ENCODE data around the gene CELF4.
"Not testable (repeated sequence)": the region's sequence is repeated elsewhere in the genome, so short reads cannot be mapped to it uniquely, and the experiment has no call there.

Gene CELF4

DNA sequence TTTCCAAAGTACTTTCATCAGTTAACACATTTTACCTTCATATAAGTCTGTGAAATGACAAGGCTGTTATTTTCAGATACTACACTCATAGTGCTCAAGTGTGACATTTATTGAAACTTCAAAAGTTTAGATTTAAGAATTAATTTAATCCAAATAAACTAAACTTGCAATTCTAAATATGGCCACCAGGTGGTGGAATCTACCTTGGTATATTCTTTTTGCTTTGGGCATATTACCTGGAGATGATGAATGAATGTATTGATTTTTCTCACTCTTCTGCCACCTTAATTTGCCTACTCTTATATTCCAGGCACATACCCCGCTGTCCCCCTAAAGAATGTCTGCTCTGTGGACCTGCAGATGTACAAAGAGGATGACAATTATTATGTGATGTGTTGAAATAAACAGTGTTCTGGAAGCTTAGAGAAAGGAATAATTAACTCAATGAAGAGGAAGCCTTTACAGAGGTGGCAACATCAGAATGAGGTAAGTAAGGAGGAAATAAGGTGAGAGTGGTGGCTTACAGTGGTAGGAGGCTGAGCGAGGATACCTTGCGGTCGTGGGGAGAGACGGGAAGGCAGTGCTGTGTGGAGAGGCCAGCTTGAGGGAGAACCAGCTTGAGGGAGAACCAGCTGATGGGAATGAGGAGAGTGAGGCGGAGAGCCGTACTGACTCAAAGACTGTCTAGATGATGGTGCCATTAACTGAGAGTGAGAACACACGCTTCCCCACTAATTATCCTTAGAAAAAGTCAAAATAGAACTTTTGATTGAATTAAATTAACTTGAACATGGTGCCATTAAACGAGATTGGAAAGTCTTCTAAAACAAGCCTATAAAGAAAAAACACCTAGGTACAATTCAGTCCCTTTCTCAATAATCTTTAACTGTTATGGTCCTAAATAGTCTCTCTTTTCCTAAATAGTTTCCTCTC is 179.5 kb downstream of the CELF4 start:
- DNase-seq: no peak

DNA sequence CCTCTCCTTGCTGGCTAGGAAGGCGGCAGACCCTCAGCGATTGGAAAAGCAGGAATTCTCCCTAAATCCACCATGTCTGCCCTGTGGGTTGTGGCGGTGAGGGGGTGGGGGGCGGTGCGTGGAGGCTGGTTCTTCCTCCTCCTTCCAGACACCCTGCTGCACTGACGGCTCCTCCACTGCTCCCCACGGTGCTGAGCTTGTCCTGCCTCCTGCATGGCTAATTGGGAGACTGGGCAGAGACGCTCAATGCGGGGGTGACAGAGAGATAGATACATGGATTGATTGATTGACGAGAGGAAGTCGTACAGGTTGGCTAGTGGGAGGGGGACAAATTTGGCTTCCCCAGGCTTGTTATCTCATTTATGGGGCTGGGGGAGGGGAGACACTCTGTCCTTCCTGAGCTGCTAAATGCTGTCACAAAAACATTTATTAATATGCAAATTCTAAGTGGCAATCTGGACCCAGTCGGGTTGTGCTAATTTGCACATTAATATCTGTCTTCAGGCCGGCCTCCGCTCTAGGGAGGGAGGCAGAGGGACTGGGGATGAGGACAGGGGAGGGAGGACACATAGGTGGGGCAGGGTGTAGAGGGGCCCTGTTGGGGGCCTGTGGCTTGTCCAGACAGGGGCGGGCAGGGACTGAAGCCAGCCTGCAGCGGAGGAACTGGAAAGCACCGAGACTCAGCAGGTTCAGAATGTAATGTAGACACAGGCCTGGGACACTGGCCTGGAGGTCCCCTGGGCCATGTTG is 181.6 kb downstream of the CELF4 start:
- no peak for DNase-seq

DNA sequence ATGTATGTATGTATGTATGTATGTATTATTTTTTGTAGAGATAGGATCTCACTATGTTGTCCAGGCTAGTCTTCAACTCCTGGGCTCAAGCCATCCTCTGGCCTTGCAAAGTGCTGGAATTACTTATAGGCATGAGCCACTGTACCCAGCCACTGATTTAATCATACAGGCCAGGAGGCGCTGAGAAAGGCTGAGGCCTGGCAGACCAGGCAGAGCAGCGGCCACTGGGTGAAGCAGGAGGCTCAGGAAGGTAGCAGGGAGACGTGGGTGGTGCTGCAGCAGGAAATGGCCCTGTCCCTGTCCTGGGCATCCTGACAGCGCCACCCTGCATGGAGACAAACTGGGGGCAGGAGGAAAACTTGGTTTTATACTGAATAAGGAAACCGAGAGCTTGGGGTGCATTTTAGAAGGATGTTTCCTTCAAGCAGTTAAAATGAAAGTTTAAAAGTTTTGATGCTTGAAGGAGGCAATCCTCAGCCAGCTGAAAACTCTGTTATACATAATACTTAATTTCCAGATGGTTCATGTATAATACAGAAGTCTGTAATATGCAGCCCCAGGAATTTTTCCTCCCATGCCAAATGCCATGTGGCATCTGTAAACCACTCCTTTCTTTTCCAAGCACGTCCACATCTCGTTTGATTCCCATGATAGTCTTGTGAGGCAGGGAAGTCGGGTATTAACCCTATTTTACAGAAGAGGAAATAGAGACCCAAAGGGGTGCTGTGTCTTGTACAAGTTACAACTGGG is 182.4 kb downstream of the CELF4 start:
- no peak for DNase-seq

DNA sequence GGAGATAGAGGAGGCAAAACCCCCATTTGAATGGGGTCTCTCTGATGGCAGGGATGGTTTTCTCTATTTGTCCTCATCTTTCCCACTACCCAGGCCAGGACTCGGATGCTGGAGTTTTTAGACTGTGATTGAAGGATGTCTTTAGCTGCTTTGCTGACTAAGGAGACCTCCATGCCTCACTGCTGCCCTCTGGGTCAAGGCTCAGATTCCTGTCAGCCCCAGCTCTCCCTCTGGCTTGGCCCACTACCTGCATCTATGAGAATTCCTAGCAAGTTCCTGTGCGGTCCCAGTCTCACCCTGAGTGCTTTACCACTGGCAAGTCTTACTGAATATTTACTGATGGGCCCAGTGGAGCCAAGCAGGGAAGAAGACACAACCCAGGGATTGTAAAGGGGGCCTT is 184.0 kb downstream of the CELF4 start:
- no peak for DNase-seq

DNA sequence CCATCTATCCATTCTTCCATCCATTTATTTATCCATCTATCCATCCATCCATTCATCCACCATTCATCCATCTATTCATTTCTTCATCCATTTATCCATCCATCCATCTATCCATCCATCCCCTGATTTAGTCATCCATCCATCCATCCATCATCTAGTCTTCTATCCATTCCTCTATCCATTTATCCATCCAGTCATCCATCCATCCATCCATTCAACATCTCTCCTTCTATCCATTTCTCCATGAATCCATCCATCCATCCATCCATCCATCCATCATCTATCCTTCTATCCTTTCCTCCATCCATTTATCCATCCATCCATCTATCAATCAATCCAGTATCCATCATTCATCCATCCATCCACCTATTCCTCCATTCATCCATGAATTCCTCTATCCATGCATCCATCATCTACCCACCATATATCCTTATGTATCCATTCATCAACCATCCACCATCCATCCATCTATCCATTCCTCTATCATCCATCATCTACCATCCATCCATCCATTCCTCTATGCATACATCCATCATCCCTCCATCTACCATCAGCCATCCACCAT is 185.0 kb downstream of the CELF4 start:
- DNase-seq: no peak

DNA sequence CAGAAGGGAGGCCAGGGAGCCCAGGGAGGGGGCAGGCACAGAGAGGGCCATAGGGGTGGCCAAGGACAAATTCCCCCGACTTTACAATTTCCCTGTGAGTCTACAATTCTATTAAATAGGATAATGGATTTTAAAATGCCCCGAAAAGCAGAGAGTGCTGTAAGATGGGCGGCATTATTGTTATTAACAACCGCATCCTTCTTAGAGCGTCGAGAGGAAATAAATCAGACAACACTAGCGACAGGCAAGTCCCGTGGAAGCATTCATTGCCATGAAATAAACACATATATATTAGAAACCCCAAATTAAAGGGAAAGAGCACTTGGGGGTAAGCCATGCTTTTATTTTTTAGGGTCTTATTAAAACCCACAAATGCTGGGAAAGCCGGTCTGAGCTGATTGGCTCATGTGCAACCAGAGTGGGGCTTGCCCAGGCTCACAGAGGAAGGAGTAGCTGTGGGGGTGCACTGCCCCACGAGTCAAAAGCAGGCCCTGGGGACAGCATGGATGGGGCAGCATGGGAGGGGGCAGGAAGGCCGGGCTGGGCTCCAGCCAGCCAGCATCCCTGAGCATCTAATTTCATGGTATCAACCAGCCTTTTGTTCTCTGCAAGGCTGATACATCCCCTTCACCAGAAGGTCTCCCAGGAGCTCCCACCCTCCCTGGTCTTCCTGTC is 187.1 kb downstream of the CELF4 start:
- no peak for DNase-seq

DNA sequence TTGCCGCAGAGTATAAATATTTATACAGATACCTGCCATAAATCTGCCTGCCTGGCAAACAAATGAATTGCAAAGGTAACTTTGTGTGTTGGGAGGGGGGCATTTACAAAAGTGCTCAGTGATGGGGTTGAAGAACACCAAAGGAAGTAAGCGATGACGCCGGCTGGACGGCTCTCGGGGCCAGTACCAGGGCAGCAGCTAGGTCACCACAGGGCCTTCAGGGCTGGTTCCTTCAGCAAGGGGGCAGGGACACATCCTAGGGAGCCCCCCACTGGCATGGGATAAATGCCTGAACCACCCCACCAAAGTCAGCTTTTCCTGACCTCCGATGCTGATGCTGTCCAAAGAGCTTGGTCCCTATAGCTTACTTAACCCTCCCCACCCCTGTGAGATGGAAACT is 190.4 kb downstream of the CELF4 start:
- no peak for DNase-seq

DNA sequence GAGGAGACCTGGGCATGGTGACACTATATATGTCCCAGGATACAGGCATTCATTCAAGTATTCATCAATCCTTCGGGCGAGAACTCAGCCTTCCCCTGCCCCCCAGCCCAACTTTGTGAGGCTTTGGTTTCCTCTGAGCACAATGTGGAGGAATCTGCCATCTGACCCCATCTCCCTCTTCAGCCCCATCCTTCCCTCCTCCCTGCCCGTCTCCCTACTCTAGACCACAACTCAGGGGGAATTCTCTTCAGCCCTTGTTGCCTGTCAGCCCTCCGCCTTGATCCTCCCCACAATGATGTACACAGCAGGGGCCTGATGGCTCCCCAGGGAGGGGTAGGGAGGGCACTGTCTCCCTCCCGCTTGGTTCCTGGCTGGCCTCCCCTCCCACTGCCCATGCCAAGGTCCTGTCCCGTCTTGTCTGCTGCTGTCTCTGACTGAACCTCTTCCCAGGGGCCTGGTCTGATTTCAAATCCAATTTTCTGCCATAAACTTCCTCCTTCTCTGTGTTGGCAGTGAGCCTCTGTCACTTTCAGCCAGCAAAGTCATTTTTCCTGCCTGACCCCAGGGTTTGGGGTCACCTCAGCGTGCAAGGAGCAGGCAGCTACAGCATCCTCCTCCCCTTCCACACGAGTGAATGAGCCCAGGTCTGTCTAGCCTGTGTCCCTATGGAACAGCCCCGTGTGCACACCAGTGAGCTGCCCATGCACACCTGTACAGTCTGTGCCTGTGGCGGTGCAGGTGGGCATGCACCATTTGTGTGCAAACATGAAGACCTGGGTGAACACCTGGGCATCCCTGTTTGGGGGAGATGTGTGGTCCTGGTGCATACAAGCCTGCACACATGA is 197.3 kb downstream of the CELF4 start:
- no peak for DNase-seq

DNA sequence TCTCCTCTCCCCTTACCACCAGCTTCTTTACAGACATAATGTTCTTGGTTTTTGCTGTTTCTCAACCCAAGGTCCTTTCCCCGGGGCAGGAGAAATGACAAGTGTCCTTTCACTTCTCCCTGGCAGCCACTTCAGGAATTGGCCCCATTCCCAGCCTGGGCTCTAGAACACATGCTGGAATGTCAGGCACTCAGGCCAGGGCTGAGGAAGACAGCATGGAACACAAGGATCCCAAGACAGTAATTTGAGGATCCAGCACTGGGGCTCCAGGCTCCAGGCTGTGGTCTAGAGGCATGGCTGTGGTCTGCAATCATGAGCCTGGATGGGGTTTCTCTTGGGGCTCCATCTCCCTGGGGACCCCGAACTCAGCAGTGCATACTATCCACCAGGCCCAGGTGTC is 201.4 kb downstream of the CELF4 start:
- DNase-seq: no peak

DNA sequence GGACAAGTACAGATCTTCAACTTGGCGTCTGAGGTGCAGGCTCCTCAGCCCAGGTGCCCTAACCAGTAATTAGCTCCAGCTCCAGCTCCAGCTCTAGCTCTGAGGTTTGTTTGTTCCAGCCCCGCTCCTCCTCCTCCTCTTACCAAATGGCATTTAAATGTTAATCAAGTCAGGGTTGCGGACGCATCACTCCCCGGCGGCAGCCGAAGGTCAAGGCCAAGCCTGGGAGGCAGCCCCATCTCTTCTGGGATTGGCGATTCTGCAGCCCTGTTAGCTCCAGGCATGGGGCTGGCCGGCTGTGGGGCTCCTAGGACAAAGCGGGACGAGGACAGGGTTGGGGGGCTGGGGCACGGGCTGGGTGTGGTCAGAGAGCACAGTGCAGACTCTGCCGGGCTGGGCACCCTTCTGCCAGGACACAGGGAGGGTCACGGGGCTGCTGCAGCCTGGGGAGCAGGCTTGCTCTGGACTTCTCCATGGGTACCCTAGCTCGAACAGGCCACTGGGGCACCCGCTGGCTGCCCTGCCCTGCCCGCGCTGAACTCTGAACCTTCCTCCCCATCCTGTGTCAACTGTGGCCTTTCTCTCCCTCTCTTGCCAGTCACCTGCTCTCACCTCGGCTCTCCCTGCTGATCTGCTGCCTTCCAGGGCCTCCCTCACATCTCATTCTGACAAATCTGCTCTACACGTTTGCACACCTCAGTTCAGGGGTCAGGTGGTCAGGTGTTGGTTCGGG is 203.3 kb downstream of the CELF4 start:
- DNase-seq: no peak

DNA sequence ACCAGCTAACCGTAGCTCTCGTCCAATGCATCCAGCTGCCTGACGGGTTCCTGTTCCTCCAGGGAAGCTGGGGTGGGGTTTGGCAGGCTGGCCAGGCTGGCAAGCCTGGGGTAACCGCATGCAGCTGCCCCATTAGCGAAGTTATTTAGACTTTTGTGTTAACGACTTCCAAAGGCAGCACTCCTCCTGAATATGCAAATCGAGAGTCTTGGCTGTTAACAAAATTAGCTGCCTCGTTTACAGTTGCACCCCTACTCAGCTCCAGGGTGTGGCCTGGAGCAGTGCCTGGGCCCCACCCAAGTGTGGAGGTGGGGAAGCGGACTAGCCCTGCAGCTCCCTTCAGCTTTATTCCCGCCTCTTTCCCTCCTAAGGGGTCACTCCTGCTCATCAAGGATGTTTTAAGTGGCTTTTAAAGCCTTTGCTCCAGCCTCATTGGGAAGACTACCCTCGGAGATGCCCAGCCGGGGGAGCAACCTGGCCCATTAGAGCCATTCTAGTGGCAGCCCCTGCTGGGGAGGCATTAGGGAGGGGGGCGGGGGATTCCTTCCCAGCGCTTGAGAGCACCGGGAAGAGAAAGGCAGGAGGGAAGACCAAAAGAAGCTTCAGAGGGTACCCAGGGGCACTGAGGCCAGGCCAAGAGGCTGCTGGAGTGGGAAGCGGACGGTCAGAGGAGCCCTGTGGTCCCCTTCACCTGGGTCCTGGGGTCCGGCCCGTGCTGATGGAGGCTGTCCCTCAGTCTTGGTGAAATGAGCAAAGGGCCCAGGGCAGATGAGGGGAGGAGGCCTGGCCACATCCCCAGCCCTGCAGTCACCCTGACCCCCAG is 204.1 kb downstream of the CELF4 start:
- DNase-seq: no peak

DNA sequence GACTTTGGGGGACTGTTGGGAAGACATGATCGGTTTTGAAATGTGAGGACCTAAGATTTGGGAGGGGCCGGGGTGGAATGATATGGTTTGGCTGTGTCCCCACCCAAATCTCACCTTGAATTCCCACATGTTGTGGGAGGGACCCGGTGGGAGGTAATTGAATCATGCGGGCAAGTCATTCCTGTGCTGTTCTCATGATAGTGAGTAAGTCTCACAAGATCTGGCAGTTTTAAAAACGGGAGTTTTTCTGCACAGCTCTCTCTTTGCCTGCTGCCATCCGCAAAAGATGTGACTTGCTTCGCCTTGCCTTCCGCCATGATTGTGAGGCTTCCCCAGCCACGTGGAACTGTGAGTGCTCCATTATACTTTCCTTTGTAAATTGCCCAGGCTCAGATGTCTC is 207.5 kb downstream of the CELF4 start:
- DNase-seq: not testable (repeated sequence)

DNA sequence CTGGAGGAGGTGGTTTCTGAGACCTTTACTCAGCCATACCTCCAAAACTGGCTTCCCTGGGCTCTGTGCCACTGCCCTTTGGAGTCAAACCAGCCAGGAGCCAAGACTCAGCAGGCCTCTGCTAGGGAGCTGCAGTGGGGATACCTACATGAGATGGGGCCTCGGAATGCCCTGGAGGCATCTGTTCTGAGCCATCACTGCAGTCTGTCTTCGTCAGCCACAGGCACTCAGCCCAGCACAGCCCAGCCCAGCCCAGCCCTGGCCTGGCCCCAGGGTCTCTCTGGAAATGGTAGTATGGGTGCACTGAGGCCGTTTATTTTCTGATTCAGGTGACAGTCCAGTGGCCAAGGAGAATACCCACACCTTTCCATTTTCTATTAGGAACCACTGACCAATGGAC is 209.8 kb downstream of the CELF4 start:
- no peak for DNase-seq

DNA sequence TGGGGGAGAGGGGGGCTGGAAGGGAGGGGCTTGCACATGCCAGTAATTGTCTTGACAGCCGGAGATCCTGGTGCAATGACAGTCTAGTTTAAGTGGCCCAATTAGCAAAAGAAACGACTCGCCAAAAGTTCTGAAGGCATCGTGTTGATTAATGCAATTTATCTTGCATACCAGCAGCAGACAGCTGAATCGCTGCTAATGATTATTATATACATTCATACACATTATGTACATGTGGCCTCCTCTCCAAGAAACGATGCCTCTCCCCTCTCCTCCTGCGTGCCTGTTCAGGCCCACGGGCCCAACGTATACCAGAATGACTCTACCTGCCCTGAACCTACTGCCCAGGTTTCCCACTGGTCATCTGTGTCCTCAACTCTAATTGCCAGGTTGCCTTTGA is 214.5 kb downstream of the CELF4 start:
- DNase-seq: no peak

DNA sequence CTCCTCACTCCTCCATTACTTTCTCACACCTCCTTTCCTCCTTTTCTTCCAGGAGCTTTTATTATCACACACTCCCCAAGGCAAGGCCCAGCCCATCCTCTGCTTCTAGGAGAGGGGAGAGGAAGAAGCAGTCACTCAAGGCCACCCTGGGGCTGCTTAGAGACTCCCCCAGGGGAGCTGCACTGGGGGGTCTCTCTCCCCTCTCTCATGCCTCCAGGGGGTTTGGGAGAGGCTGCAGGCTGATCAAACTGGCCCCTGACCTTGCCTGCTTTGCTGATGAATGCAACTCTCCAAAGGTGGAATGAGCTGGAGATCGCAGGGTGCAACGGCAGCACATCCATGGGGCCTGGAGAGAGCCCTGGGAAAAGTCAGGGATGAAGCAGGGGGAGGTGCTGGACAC is 216.9 kb downstream of the CELF4 start:
- no peak for DNase-seq

DNA sequence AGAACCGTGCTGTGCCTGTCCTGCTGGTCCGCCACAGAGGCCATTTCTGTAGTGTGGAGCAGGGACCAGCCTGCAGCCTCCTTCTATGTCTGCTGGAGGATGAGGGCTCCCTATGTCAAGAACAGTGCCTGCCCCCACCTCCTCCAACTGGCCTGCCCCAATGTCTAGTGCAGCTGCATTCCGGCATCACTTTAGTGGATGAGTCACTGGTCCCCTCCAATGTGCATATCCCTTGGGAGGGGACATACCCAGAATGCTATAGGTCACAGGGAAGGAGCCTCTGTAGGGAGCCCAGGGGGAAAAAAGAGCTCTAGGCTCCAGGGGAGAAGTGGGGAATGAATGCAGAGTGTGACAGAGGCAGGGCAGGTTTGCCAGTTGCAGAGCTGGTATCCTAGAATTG is 219.6 kb downstream of the CELF4 start:
- no peak for DNase-seq

DNA sequence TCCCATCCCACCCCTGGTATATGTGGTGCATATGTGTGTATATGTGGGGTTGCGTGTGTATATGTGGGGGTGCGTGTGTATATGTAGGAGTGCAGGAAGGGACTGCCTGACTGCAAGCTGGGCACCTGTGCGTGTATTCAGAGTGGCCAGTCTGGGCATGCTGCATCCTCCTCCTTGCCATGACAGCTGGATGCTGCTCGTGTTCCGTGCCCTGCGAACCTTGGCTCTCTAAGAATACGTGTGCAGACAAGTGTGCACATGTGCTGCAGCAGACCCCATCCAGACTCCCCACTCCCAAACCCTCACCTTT is 222.1 kb downstream of the CELF4 start:
- DNase-seq: no peak

DNA sequence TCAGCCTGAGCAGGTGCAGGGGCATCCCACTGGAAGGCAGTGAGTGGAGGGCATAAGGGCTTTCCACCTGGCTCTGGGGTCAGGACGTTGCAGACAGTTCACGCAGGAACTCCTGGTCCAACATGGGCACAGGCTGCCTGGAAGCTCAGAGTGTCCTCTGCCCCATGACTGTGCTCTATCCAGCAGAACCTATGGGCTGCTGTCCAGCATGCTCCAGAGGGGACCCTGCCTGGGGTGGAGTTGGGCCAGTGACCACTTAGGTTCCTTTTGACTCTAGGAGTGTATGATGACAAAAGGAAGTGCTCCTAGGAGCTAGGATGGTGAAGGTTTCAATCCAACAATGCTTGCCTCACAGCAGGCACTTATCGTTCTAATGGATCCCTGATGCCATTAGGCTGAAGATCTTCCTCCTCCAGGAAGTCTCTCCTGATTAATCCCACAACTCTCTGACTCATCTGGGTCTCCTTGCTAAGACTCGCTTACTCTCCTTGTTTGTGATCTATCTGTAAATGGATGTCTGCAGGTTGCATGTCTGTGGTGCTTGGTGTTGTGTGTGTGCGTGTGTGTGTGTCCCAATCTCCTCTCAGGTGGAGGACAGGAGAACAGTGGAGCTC is 224.0 kb downstream of the CELF4 start:
- no peak for DNase-seq

DNA sequence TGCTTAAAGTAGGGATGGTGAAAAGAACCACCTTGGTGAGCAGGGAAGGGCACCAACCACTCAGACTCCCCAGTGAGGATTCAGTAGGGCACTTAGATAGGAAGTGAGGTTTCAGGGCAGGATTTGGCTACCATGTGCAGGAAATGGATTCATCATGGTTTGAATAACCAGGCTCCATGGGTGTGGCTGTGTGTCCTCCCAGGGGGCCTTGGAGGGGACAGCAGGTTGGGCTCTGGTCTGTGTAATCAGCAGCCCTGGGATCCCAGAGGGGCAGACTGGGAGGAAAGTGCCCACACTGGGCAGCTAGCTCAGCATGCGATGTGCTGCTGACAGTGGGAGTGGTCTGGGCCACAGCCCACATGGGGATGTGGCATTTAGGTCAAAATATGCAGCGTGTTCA is 224.6 kb downstream of the CELF4 start:
- no peak for DNase-seq

Measured in stimulated activated CD8-positive, alpha-beta memory T cell treated with anti-CD3 and anti-CD28 coated beads, Interleukin-4, amount 100 ng/mL, for 48 hours (primary cell).